Nephron (organoid): ENCODE results near the gene FAM89A.

Experiments
- H3K27ac Mint-ChIP-seq, 3 experiments: 2 replicates each; pipeline ENCODE4 v1.8.0; 2020; ENCODE audit warnings: mixed read lengths in 3 of 3, mild to moderate bottlenecking in 2 of 3, moderate library complexity in 1 of 3
- H3K27me3 Mint-ChIP-seq: 2 replicates; pipeline ENCODE4 v1.8.0; 2021; ENCODE audit warnings: low read depth, mild to moderate bottlenecking, moderate library complexity, mixed read lengths
- H3K36me3 Mint-ChIP-seq: 2 replicates; pipeline ENCODE4 v1.8.0; 2020; ENCODE audit warnings: low read depth, mixed read lengths
- H3K4me1 Mint-ChIP-seq: 2 replicates; pipeline ENCODE4 v1.8.0; 2020; ENCODE audit warnings: mixed read lengths
- H3K4me3 Mint-ChIP-seq, 3 experiments: 2 replicates each; pipeline ENCODE4 v1.8.0; 2020; ENCODE audit warnings: mild to moderate bottlenecking in 3 of 3, mixed read lengths in 3 of 3, moderate library complexity in 2 of 3
- H3K9me3 Mint-ChIP-seq: 2 replicates; pipeline ENCODE4 v1.8.0; 2020; ENCODE audit warnings: mixed read lengths
- TF ChIP-seq, protein P1 (sequence below), 3 experiments: fragments of 200-600 bp; sonication (generic); IDR thresholded peaks; one replicate each; pipeline ENCODE4 v1.5.0; 2021; ENCODE audit warnings: antibody characterized with exemption in 3 of 3; ENCODE audit not compliant: unreplicated experiment in 3 of 3

Gene FAM89A

DNA sequence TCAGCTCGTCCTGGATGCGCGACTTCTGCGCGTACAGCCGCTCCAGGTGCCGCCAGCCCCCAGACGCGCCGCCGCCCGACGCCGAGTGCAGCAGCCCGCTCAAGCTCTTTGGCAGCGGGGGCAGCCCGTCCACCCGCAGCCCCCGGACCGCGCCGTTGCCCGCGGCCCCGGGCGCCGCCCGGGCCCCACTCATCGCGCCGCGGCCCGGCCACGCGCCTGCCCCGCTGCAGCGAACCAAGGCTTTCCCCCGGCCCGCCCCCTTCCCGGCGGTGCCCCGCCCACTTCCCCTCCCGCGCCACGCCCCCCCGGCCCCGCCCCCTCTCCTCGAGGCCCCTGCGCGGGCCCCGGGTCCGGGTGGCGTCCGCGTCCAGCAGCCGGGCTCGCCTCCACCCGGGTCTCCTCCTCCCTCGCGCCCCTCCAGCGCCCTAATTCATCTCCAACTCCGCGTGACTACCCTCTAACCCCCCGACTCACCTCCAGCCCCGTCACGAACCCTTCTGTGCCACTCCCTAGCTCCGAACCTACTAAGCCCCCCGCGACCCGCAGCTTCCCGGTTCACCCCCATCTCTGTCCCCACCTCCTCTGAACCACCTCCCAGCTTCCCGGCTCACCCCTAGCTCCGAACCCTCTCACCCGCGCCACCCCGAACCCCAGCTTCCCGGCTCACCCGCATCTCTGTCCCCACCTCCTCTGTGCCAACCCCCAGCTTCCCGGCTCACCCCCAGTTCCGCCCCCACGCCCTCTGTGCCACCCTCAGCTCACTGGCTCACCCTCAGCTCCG, at the start of gene FAM89A:
TSS of gene FAM89A (minus strand) at position 236 of the 781 bp plus-strand sequence. CDS start at position 193, 43 bp downstream.
- H3K4me1 Mint-ChIP-seq, result peaks cover 18% of the 10 kb centered on the region
- H3K27me3 Mint-ChIP-seq, result peaks cover 67% of the 10 kb centered on the region
- peak within 1 kb of the TSS; percentile 17 to 68 (median 45) for H3K27ac Mint-ChIP-seq
- TF ChIP-seq, protein P1, sequence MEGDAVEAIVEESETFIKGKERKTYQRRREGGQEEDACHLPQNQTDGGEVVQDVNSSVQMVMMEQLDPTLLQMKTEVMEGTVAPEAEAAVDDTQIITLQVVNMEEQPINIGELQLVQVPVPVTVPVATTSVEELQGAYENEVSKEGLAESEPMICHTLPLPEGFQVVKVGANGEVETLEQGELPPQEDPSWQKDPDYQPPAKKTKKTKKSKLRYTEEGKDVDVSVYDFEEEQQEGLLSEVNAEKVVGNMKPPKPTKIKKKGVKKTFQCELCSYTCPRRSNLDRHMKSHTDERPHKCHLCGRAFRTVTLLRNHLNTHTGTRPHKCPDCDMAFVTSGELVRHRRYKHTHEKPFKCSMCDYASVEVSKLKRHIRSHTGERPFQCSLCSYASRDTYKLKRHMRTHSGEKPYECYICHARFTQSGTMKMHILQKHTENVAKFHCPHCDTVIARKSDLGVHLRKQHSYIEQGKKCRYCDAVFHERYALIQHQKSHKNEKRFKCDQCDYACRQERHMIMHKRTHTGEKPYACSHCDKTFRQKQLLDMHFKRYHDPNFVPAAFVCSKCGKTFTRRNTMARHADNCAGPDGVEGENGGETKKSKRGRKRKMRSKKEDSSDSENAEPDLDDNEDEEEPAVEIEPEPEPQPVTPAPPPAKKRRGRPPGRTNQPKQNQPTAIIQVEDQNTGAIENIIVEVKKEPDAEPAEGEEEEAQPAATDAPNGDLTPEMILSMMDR (IDR thresholded peaks at IDR 0.05; ENCODE audit: unreplicated experiment in 3 of 3), result no peak
- peaks cover 7% of the 10 kb centered on the region for H3K9me3 Mint-ChIP-seq
- H3K4me3 Mint-ChIP-seq, result peak within 1 kb of the TSS; percentile 83 to 90 (median 89)
- H3K36me3 Mint-ChIP-seq, result peaks cover 8% of the 10 kb centered on the region

DNA sequence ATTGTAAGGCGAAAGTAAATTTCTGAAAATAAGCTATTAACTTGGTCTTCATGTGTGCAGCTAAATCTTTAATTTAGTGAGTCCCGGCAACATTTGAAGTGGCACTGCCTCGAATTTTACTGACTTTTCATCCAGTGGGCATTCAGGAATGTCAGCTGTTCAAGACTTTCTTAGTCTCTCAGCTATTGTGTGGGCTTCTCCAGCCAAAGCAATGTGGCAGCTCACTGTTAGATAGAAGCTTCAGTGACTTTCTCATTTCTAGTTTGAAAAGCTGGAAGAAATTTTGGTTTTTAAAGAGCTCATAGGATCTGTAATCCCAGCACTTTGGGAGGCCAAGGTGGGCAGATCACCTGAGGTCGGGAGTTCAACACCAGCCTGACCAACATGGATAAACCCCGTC, 44.3 kb upstream of the FAM89A start:
- Mint-ChIP-seq H3K27ac (no peak overlapping the region), H3K4me3 (no peak overlapping the region), H3K4me1 (no peaks in the 10 kb centered on the region), H3K36me3 (no peaks in the 10 kb centered on the region), H3K27me3 (peaks cover 6% of the 10 kb centered on the region), H3K9me3 (peaks cover 5% of the 10 kb centered on the region)
- TF ChIP-seq, protein P1 (IDR thresholded peaks at IDR 0.05; ENCODE audit: unreplicated experiment in 3 of 3), result no peak

DNA sequence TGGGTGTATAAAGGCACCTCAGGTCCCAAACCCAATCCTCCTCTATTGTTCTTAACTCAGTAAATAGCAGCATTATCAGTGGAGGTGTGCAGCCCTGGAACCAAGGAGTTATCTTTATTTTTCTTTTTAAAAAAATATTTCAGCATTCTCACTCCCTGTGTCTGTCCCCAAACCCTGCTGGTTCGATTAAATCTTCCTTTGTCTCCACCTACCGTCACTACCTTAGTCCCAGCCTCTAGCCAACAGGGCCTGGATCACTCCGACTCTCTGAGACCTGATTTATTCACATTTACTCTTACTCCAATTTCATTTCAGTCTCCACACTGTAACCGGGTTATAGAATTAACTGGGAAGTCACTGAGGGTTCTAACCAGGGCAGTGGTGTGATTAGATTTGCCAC, 39.1 kb upstream of the FAM89A start:
- Mint-ChIP-seq H3K27ac (no peak overlapping the region), H3K9me3 (peaks cover 13% of the 10 kb centered on the region), H3K4me1 (no peaks in the 10 kb centered on the region)

DNA sequence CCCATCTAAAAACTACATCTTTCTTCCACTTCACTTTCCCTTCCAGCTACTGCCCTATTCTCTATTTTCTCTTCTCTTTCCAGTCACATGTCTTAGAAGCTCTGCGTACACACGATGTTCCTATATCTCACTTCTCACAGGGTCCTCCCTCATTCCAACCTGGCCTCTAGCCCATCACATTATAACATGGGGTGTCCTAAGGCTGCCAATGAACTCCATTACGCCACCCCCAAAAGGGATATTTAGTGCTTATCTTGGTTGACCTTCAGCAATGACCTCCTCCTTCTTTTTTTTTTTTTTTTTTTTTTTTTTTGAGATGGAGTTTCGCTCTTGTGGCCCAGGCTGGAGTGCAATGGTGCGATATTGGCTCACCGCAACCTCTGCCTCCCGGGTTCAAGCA, 38.2 kb upstream of the FAM89A start:
- Mint-ChIP-seq H3K4me3 (no peak overlapping the region), H3K4me1 (no peaks in the 10 kb centered on the region), H3K27me3 (peaks cover 10% of the 10 kb centered on the region), H3K36me3 (no peaks in the 10 kb centered on the region), H3K27ac (no peak overlapping the region), H3K9me3 (peaks cover 13% of the 10 kb centered on the region)
- TF ChIP-seq, protein P1 (IDR thresholded peaks at IDR 0.05; ENCODE audit: unreplicated experiment in 3 of 3), result no peak

More for the DNA sequence above, 39.1 kb upstream of the FAM89A start:
- H3K27me3 Mint-ChIP-seq, result peaks cover 10% of the 10 kb centered on the region
- TF ChIP-seq, protein P1 (IDR thresholded peaks at IDR 0.05; ENCODE audit: unreplicated experiment in 3 of 3), result no peak
- no peaks in the 10 kb centered on the region for H3K36me3 Mint-ChIP-seq
- H3K4me3 Mint-ChIP-seq, result no peak overlapping the region

DNA sequence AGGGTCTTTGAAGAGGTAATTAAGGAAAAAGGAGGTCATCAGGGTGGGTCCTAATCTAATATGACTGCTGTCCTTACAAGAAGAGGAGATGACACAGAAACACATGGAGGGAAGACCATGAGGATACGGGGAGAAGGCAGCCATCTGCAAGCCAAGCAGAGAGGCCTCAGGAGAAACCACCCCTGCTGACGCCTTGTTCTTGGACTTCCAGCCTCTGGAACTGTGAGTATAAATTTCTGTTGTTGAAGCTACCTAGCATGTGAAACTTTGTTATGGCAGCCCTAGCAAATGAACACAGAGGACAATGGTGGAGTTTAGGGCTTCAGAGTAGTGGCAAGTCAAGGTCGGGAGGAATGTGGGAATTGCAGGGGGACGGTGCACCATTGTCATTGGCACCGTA, 36.7 kb upstream of the FAM89A start:
- Mint-ChIP-seq H3K4me1 (peaks cover 5% of the 10 kb centered on the region), H3K9me3 (peaks cover 13% of the 10 kb centered on the region), H3K27ac (no peak overlapping the region), H3K36me3 (no peaks in the 10 kb centered on the region), H3K27me3 (peaks cover 10% of the 10 kb centered on the region), H3K4me3 (no peak overlapping the region)
- TF ChIP-seq, protein P1 (IDR thresholded peaks at IDR 0.05; ENCODE audit: unreplicated experiment in 3 of 3), result no peak

DNA sequence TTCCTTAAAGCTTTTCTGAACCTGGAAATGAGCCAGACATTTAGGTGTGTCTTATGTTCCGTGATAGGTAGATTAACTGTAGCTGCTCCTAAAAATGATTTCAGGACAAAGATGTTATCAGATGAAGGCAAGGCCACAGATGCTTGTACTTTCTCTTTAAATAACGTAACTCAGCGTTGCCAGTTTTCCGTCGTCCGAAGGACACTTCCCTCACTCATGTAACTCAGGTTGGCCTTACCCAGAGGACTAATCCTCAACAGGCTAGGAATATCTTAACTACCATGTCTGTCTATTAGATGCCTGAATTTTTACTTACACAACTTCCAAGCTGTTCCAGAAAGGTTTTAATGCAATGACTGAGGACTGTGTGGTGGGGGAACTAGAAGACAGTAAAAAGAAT, 35.4 kb upstream of the FAM89A start:
- peaks cover 16% of the 10 kb centered on the region for H3K4me1 Mint-ChIP-seq
- no peak overlapping the region for H3K27ac Mint-ChIP-seq
- H3K36me3 Mint-ChIP-seq, result no peaks in the 10 kb centered on the region
- TF ChIP-seq, protein P1 (IDR thresholded peaks at IDR 0.05; ENCODE audit: unreplicated experiment in 3 of 3), result no peak
- H3K27me3 Mint-ChIP-seq, result peaks cover 10% of the 10 kb centered on the region
- no peak overlapping the region for H3K4me3 Mint-ChIP-seq
- peaks cover 9% of the 10 kb centered on the region for H3K9me3 Mint-ChIP-seq
